Natural killer cell (primary cell): ENCODE measurements around the gene CATSPERD. TPM values are rescaled to one million over a fixed set of nuclear protein-coding genes. Genes with fewer than 3 reads are reported as not detected.

Experiments used
- ATAC-seq, 3 donors: fragments of 150-1000 bp in 2 of 3; fragments of 200-7000 bp in 1 of 3; cut with Tn5 transposase; 1 replicate in 1 of 3; 2 replicates in 2 of 3; pipeline ENCODE4 v1.10.0; 2021; ENCODE audit warnings: mild to moderate bottlenecking in 2 of 3, moderate library complexity in 2 of 3
- DNase-seq, 2 donors: peaks; one replicate each; pipeline versions ENCODE4 v3.0.0 to v3.0.0-alpha.2; 2013 to 2021; ENCODE audit warnings: mixed read lengths in 1 of 2
- H3K27ac ChIP-seq: one replicate; pipeline ENCODE4 v1.5.1; 2013; ENCODE audit warnings: mild to moderate bottlenecking, low read length
- H3K27me3 ChIP-seq: one replicate; pipeline ENCODE4 v1.6.1; 2013; ENCODE audit warnings: low read length; ENCODE audit not compliant: control insufficient read depth, insufficient read depth
- H3K36me3 ChIP-seq: one replicate; pipeline ENCODE4 v1.6.1; 2013; ENCODE audit warnings: low read length; ENCODE audit not compliant: control insufficient read depth, insufficient read depth
- H3K4me1 ChIP-seq: one replicate; pipeline ENCODE4 v1.6.1; 2013; ENCODE audit warnings: low read length; ENCODE audit not compliant: control insufficient read depth, insufficient read depth
- H3K4me3 ChIP-seq: one replicate; pipeline ENCODE4 v1.5.1; 2013; ENCODE audit warnings: low read length
- H3K9me3 ChIP-seq: one replicate; pipeline ENCODE4 v1.6.1; 2013; ENCODE audit warnings: low read length; ENCODE audit not compliant: control insufficient read depth, insufficient read depth
- H3K27ac Mint-ChIP-seq, 2 donors: one replicate each; pipeline ENCODE4 v1.8.0; 2022; ENCODE audit warnings: mild to moderate bottlenecking in 2 of 2, mixed read lengths in 2 of 2, moderate library complexity in 1 of 2
- H3K27me3 Mint-ChIP-seq, 2 donors: one replicate each; pipeline ENCODE4 v1.8.0; 2022; ENCODE audit warnings: low read depth in 2 of 2, mixed read lengths in 2 of 2
- H3K36me3 Mint-ChIP-seq: one replicate; pipeline ENCODE4 v1.8.0; 2022; ENCODE audit warnings: mixed read lengths
- H3K4me1 Mint-ChIP-seq, 2 donors: one replicate each; pipeline ENCODE4 v1.8.0; 2022; ENCODE audit warnings: mixed read lengths in 2 of 2
- H3K4me3 Mint-ChIP-seq: one replicate; pipeline ENCODE4 v1.8.0; 2022; ENCODE audit warnings: mild to moderate bottlenecking, moderate library complexity, mixed read lengths
- H3K9me3 Mint-ChIP-seq, 2 donors: one replicate each; pipeline ENCODE4 v1.8.0; 2022; ENCODE audit warnings: mixed read lengths in 2 of 2
- CTCF ChIP-seq: fragments of 200-600 bp; IDR thresholded peaks from one replicate; pipeline ENCODE4 v1.8.0; 2022; ENCODE audit warnings: antibody characterized with exemption
- WGBS: methylation state at CpG from one replicate; pipeline ENCODE4 v1.1.7; 2013; ENCODE audit warnings: missing lambda C conversion rate; ENCODE audit not compliant: insufficient coverage; 5-methylcytosine and 5-hydroxymethylcytosine counted together
- intact Hi-C: fragments of 100-400 bp; cut with micrococcal nuclease; formaldehyde crosslinking; loops from one replicate; pipeline ENCODE4 v1.14.2; 2022
- total RNA-seq, 4 donors: library from RNA; stranded (reverse); fragments of 120-200 nt in 1 of 4; gene quantifications; one replicate each; pipeline versions ENCODE4 v1.2.3 to v1.2.4, GENCODE V29; 2013 to 2022

Gene CATSPERD
- total RNA-seq, 3 donors from 2014 or later (not counting 1 experiment from before 2014, with no cell fraction given): not detected

GRCh38 chr19:5693195-5694166 lies 27.0 kb upstream of the CATSPERD start:
- Mint-ChIP-seq H3K36me3 (no peaks in the 10 kb centered on the region), H3K9me3 (no peaks in the 10 kb centered on the region), H3K4me3 (no peak overlapping the region), H3K27me3 (no peaks in the 10 kb centered on the region), H3K4me1 (peaks cover 13 to 32% of the 10 kb centered on the region in 2 donors), H3K27ac (peak overlapping the region in 1 of 2 donors; percentile 74)
- no peak overlapping the region for H3K27ac ChIP-seq
- peaks cover 22% of the 10 kb centered on the region for H3K4me1 ChIP-seq
- intact Hi-C loops: no loop called here
- H3K36me3 ChIP-seq: peaks cover 50% of the 10 kb centered on the region
- DNase-seq: no peak
- ATAC-seq: no peak
- H3K27me3 ChIP-seq: no peaks in the 10 kb centered on the region
- WGBS: 90% methylated on average over 39 of the region's 39 CpGs
- H3K4me3 ChIP-seq: no peak overlapping the region
- no peaks in the 10 kb centered on the region for H3K9me3 ChIP-seq
- TF ChIP-seq CTCF: no peak

DNA sequence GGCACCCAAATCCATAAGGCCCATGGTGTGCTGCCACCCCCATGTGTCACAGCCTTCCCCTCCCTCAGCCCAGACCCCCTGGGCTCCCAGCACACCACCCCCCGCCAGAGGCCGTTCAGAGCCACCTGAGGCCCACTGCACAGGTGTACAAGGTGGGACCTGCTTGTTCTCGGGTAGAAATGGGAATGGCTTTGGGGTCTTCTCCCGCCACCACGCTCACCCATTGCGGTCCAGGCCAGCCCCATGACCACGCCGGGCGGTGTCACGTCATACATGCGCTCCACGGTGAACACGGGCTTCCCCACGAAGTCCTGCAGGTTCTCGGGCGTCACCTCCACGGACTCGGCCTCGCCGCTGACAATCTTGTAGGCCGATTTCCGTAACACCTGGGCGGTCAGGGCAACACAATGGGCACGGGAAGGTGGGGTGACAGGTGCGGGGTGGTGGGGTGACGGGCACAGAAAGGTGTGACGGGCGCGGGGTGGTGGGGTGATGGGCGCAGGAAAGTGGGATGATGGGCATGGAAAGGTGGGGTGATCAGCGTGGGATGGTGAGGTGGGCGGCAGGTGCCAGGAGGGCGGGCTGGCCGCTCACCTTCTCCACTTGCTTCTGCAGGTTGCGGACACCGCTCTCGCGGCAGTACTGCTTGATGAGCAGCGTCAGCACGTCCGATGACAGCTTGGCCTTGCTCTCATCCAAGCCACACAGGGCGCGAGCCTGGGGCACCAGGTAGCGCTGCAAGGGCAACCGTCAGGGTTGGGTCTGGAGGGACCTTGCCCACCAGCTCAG lies 26.1 kb upstream of the CATSPERD start:
- Histone ChIP-seq H3K27ac (no peak overlapping the region), H3K9me3 (no peaks in the 10 kb centered on the region), H3K27me3 (no peaks in the 10 kb centered on the region), H3K4me3 (no peak overlapping the region), H3K36me3 (peaks cover 57% of the 10 kb centered on the region), H3K4me1 (peaks cover 22% of the 10 kb centered on the region)
- TF ChIP-seq CTCF: no peak
- Mint-ChIP-seq H3K4me3 (peak overlapping the region; percentile 52), H3K9me3 (no peaks in the 10 kb centered on the region), H3K36me3 (no peaks in the 10 kb centered on the region), H3K27me3 (no peaks in the 10 kb centered on the region), H3K4me1 (peaks cover 13 to 32% of the 10 kb centered on the region in 2 donors), H3K27ac (peak overlapping the region in 1 of 2 donors; percentile 74)
- ATAC-seq (no peak), DNase-seq (no peak)
- WGBS: 94% methylated on average over 45 of the region's 45 CpGs
- intact Hi-C loops: no loop called here

DNA sequence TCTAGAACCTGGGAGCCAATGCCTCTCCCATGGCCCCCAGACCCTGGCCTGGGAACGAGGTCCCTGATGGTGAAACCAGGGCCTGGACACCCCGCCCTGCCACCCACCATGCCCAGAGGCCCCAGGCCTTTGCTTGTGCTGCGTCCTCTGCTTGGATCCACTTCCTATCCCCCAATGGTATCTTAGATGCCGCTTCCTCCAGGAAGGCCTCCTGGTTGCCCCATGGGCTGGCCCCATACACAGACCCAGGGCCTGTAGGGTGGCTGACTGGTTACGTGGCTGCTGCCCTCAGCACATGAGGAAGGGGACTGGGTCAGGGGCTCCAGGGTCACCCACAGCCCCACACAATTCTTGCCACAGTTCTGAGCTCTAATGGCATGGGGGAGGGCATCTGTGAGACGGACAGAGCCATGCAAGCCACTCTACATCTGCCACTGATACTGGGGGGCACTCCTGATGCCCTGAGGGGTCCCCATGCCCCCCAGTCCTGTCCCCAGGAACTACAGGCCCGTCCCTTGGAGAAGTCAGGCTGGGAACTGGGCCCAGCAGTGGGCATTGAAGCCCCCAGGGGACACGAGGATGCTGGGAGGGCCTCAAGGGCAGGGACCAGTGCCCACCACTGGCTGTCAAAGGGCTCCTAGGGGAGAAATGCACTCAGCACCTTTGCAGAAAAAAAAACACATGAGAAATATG lies 25.3 kb upstream of the CATSPERD start:
- Mint-ChIP-seq H3K4me1 (peaks cover 9 to 27% of the 10 kb centered on the region in 2 donors), H3K4me3 (no peak overlapping the region), H3K36me3 (no peaks in the 10 kb centered on the region), H3K27ac (no peak overlapping the region), H3K9me3 (no peaks in the 10 kb centered on the region), H3K27me3 (no peaks in the 10 kb centered on the region)
- no peak overlapping the region for H3K4me3 ChIP-seq
- DNase-seq: no peak
- H3K9me3 ChIP-seq: no peaks in the 10 kb centered on the region
- intact Hi-C loops: no loop called here
- 91% methylated on average over 8 of the region's 8 CpGs for WGBS
- H3K4me1 ChIP-seq: peaks cover 18% of the 10 kb centered on the region
- ATAC-seq: no peak
- no peak for TF ChIP-seq CTCF
- H3K36me3 ChIP-seq: peaks cover 57% of the 10 kb centered on the region
- no peaks in the 10 kb centered on the region for H3K27me3 ChIP-seq
- H3K27ac ChIP-seq: no peak overlapping the region
